Measurements from ENCODE around the gene AEBP2. TPM values are rescaled to one million over a fixed set of nuclear protein-coding genes. Genes with fewer than 3 reads are reported as not detected.

The AEBP2 gene
- total and polyA plus RNA-seq, 2 donors (not counting 3 experiments of a cell fraction or from before 2014, with no cell fraction given): 8.8 to 42.2 TPM

DNA sequence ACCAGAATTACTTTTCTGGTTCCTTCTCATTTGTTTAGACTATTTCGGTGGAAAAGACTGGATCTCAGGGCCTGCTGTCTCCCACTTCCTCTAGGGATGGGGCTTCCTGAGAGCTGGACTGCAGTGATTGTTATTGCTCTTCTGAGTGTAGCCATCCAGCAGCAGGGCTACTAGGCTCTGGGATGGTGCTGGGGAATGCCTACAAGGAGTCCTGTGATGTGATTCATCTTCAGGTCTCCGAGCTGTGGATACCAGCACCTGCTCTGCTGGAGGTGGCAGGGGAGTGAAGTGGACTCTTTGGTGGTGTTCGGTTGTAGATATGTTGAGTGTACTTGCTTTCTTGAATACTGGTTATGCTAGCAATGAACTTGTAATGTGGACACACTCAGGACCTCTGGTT is 42.7 kb downstream of the AEBP2 start:
- no peak overlapping the region for H3K4me2 ChIP-seq (ENCODE audit: insufficient read depth, low read length)
- H3K9me1 ChIP-seq (replicated peaks; ENCODE audit: control insufficient read depth, extremely low read depth, insufficient read depth, low read length): no peaks in the 10 kb centered on the region
- H3K79me2 ChIP-seq (ENCODE audit: control insufficient read depth, insufficient read depth, low read length): peaks cover 85% of the 10 kb centered on the region
- H3K4me3 ChIP-seq (replicated peaks in 1 of 3; ENCODE audit: insufficient read depth in 1 of 3, low read depth in 1 of 3, low read length in 3 of 3): no peak overlapping the region
- no peaks in the 10 kb centered on the region for H3K27me3 ChIP-seq (ENCODE audit: control insufficient read depth in 2 of 2, insufficient read depth in 2 of 2, low read length in 2 of 2)
- no peak overlapping the region for H3K27ac ChIP-seq (ENCODE audit: insufficient read depth, low read depth, low read length)
- no peak overlapping the region for H3K9ac ChIP-seq (replicated peaks; ENCODE audit: extremely low read depth, insufficient read depth, low read length)
- no peak for FAIRE-seq
- dilution Hi-C loops (cut with MboI; ENCODE audit: extremely low pct_ligation_motif_present, low sequenced_read_pairs): no loop called here
- no peak overlapping the region for H2AFZ ChIP-seq (ENCODE audit: low read depth, low read length)
- ChIA-PET POLR2A (no interaction called here), CTCF (no interaction called here)
- no peaks in the 10 kb centered on the region for H3K9me3 ChIP-seq (replicated peaks; ENCODE audit: control insufficient read depth, insufficient read depth, low read length)
- no peaks in the 10 kb centered on the region for H4K20me1 ChIP-seq (replicated peaks; ENCODE audit: control insufficient read depth, extremely low read depth, insufficient read depth, low read length)
- no peaks in the 10 kb centered on the region for H3K36me3 ChIP-seq (ENCODE audit: control insufficient read depth in 2 of 2, extremely low read depth in 1 of 2, insufficient read depth in 2 of 2, low read length in 2 of 2)
- BruUV-seq (replicated peaks): no TSS peak
- TF ChIP-seq, protein P1, sequence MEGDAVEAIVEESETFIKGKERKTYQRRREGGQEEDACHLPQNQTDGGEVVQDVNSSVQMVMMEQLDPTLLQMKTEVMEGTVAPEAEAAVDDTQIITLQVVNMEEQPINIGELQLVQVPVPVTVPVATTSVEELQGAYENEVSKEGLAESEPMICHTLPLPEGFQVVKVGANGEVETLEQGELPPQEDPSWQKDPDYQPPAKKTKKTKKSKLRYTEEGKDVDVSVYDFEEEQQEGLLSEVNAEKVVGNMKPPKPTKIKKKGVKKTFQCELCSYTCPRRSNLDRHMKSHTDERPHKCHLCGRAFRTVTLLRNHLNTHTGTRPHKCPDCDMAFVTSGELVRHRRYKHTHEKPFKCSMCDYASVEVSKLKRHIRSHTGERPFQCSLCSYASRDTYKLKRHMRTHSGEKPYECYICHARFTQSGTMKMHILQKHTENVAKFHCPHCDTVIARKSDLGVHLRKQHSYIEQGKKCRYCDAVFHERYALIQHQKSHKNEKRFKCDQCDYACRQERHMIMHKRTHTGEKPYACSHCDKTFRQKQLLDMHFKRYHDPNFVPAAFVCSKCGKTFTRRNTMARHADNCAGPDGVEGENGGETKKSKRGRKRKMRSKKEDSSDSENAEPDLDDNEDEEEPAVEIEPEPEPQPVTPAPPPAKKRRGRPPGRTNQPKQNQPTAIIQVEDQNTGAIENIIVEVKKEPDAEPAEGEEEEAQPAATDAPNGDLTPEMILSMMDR (IDR thresholded peaks at IDR 0.05; ENCODE audit: extremely low read depth in 1 of 2, insufficient read depth in 1 of 2, low read depth in 1 of 2, low read length in 2 of 2): no peak
- TF ChIP-seq MYC (IDR thresholded peaks at IDR 0.05; ENCODE audit: low read depth, low read length) (no peak), GATA2 (IDR thresholded peaks at IDR 0.05; ENCODE audit: insufficient read depth, insufficient read length, low read depth, low read length) (no peak), EZH2 (IDR thresholded peaks at IDR 0.05; ENCODE audit: borderline replicate concordance, low read depth, low read length, severe bottlenecking) (no peak), MAX (IDR thresholded peaks at IDR 0.05; ENCODE audit: insufficient read depth, insufficient read length) (no peak), POLR2A (IDR thresholded peaks at IDR 0.05; ENCODE audit: low read depth, low read length) (no peak), POLR2AphosphoS5 (IDR thresholded peaks at IDR 0.05; ENCODE audit: insufficient read depth, low read depth, low read length) (no peak), JUN (IDR thresholded peaks at IDR 0.05; ENCODE audit: borderline replicate concordance, insufficient read depth, insufficient read length, low read depth) (no peak), FOS (IDR thresholded peaks at IDR 0.05; ENCODE audit: borderline replicate concordance, insufficient read depth, low read length) (no peak)
- intact Hi-C loops (cut with micrococcal nuclease): no loop called here
- DNase-seq (ENCODE audit: low read depth, low spot score): no peak
- no peaks in the 10 kb centered on the region for H3K4me1 ChIP-seq (ENCODE audit: control insufficient read depth, extremely low read depth, insufficient read depth, low read length)

Measured in endothelial cell of umbilical vein (primary cell).